ENCODE measurements around the gene XXYLT1.
A peak's percentile ranks its signal among the peaks of the same experiment; 100 is the strongest.

Gene XXYLT1

GRCh38 chr3:195260280-195260905 is 10.6 kb downstream of the XXYLT1 start:
- no peak for TF ChIP-seq POLR2A (IDR thresholded peaks at IDR 0.05; ENCODE audit: low read depth, low read length)
- DNase-seq (ENCODE audit: insufficient read length, low spot score) (peak; percentile 60), FAIRE-seq (no peak)

GRCh38 chr3:195259475-195260279 is 11.3 kb downstream of the XXYLT1 start:
- FAIRE-seq (no peak), DNase-seq (ENCODE audit: insufficient read length, low spot score) (peak; percentile 97)
- TF ChIP-seq POLR2A (IDR thresholded peaks at IDR 0.05; ENCODE audit: low read depth, low read length), result peak; percentile 37; the same call in 1 of the 2 replicates

GRCh38 chr3:195259154-195259474 is 11.8 kb downstream of the XXYLT1 start:
- FAIRE-seq (no peak), DNase-seq (ENCODE audit: insufficient read length, low spot score) (no peak)
- no peak for TF ChIP-seq POLR2A (IDR thresholded peaks at IDR 0.05; ENCODE audit: low read depth, low read length)

- no peak for TF ChIP-seq POLR2A (IDR thresholded peaks at IDR 0.05; ENCODE audit: low read depth, low read length)
- FAIRE-seq, result no peak
- no peak for DNase-seq (ENCODE audit: insufficient read length, low spot score)
These were observed 12.4 kb downstream of the XXYLT1 start for GRCh38 chr3:195258449-195259153.

GRCh38 chr3:195257454-195258448 is 13.2 kb downstream of the XXYLT1 start:
- no peak for TF ChIP-seq POLR2A (IDR thresholded peaks at IDR 0.05; ENCODE audit: low read depth, low read length)
- DNase-seq (ENCODE audit: insufficient read length, low spot score) (no peak), FAIRE-seq (no peak)

GRCh38 chr3:195256639-195257453 is 14.1 kb downstream of the XXYLT1 start:
- no peak for TF ChIP-seq POLR2A (IDR thresholded peaks at IDR 0.05; ENCODE audit: low read depth, low read length)
- FAIRE-seq, result no peak
- no peak for DNase-seq (ENCODE audit: insufficient read length, low spot score)

- no peak for FAIRE-seq
- TF ChIP-seq POLR2A (IDR thresholded peaks at IDR 0.05; ENCODE audit: low read depth, low read length), result no peak
- no peak for DNase-seq (ENCODE audit: insufficient read length, low spot score)
These were observed 15.1 kb downstream of the XXYLT1 start for GRCh38 chr3:195255571-195256501.

GRCh38 chr3:195255176-195255500 is 15.8 kb downstream of the XXYLT1 start:
- no peak for FAIRE-seq
- no peak for TF ChIP-seq POLR2A (IDR thresholded peaks at IDR 0.05; ENCODE audit: low read depth, low read length)
- no peak for DNase-seq (ENCODE audit: insufficient read length, low spot score)

- FAIRE-seq (no peak), DNase-seq (ENCODE audit: insufficient read length, low spot score) (no peak)
- TF ChIP-seq POLR2A (IDR thresholded peaks at IDR 0.05; ENCODE audit: low read depth, low read length), result no peak
These were observed 16.3 kb downstream of the XXYLT1 start for GRCh38 chr3:195254454-195255175.

DNA sequence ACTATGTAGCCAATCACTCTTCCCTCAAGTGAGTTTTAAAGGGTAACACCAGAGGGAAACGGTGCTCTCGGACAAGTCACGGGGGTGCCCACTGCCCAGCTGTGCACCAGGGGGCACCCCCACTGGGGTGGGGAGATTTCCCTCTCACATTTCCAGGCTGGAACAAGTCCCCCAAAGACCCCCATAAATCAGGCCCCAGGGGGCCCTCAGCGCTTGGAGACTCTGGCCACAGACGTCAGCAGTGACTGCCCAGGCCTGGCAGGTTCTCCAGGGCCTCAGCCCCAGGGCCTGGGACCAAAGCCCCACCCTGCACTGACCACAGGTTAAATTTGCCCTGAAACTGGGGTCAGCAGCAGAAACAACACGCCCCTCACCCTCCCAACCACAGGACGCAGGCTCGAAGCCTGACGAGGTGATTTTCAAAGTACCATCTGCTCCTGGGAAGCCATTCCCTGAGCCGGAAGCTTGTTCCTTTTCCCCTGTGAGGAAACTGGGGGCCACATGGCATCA is 17.0 kb downstream of the XXYLT1 start:
- FAIRE-seq, result no peak
- TF ChIP-seq POLR2A (IDR thresholded peaks at IDR 0.05; ENCODE audit: low read depth, low read length), result no peak
- no peak for DNase-seq (ENCODE audit: insufficient read length, low spot score)

Measured in H54 (cell line).